Naive thymus-derived CD8-positive, alpha-beta T cell (primary cell): ENCODE results near the gene HECTD1. TPM values are rescaled to one million over a fixed set of nuclear protein-coding genes. Genes with fewer than 3 reads are reported as not detected.

Experiments
- polyA plus RNA-seq, 3 donors: library from polyadenylated mRNA; unstranded; fragments of 300-500 nt; fragmentation: Illumina TruSeq; gene quantifications; one replicate each; pipeline ENCODE4 v1.2.3, GENCODE V29; 2021
- total RNA-seq, 8 experiments: library from RNA in 2 of 8; stranded (reverse) in 2 of 8; gene quantifications; one replicate each; pipeline ENCODE4 v1.2.3 and lab custom pipeline; 2021 to 2026

The HECTD1 gene
- total and polyA plus RNA-seq, 5 experiments from 2014 or later: 20.1 to 166 (median 30.8) TPM

Other genes starting within 250 kb of the HECTD1 start
- 10 to 100 TPM; 19.2 to 22.2 TPM for gene AP4S1, start 182.1 kb downstream of the HECTD1 start, total RNA-seq
- 10 to 100 TPM in 1 of 3 donors, 1 to 10 TPM in 2; 6.1 to 11.1 (median 8.3) TPM for gene AP4S1, start 182.1 kb downstream of the HECTD1 start, polyA plus RNA-seq
- gene STRN3, start 181.4 kb downstream of the HECTD1 start, total RNA-seq: 10 to 100 TPM; 23.3 to 26.8 TPM
- gene STRN3, start 181.4 kb downstream of the HECTD1 start, polyA plus RNA-seq: 1 to 10 TPM; 3.0 to 4.8 (median 3.2) TPM
- gene HEATR5A, start 212.8 kb upstream of the HECTD1 start, total RNA-seq: 10 to 100 TPM; 11.5 to 13.8 TPM
- gene HEATR5A, start 212.8 kb upstream of the HECTD1 start, polyA plus RNA-seq: 1 to 10 TPM; 4.0 to 5.9 (median 5.5) TPM
- gene DTD2, start 249.7 kb upstream of the HECTD1 start, total RNA-seq: 10 to 100 TPM; 22.4 to 24.5 TPM
- 10 to 100 TPM; 19.6 to 26.9 (median 23.1) TPM for gene DTD2, start 249.7 kb upstream of the HECTD1 start, polyA plus RNA-seq